ENCODE data around the gene PTPRG.
"Not testable (repeated sequence)": the region's sequence is repeated elsewhere in the genome, so short reads cannot be mapped to it uniquely, and the experiment has no call there.

DNA sequence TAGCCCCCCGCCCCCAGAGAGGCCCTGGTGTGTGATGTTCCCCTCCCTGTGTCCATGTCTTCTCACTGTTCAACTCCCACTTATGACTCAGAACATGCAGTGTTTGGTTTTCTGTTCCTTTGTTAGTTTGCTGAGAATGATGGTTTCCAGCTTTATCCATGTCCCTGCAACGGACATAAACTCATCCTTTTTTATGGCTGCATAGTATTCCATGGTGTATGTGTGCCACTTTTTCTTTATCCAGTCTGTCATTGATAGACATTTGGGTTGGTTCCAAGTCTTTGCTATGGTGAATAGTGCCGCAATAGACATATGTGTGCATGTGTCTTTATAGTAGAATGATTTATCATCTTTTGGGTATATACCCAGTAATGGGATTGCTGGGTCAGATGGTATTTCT lies 149.5 kb downstream of the PTPRG start:
- not testable (repeated sequence) for TF ChIP-seq CTCF (optimal IDR thresholded peaks at IDR 0.05 in 1 of 3, IDR thresholded peaks at IDR 0.05 in 1 of 3, conservative IDR thresholded peaks at IDR 0.05 in 1 of 3; ENCODE audit: extremely low read depth in 1 of 3, insufficient read depth in 2 of 3, low read length in 3 of 3); EZH2 (IDR thresholded peaks at IDR 0.05; ENCODE audit: low read length)

Data from keratinocyte (primary cell).